HG02610 (cell line): Measurements from ENCODE around the gene LIN7A.
A peak's percentile ranks its signal among the peaks of the same experiment; 100 is the strongest.

Source experiments
- ATAC-seq: cut with Tn5 transposase; IDR thresholded peaks from one replicate; pipeline ENCODE4 v1.9.1; 2021; ENCODE audit warnings: mild to moderate bottlenecking, moderate library complexity; ENCODE audit not compliant: unreplicated experiment

The LIN7A gene

DNA sequence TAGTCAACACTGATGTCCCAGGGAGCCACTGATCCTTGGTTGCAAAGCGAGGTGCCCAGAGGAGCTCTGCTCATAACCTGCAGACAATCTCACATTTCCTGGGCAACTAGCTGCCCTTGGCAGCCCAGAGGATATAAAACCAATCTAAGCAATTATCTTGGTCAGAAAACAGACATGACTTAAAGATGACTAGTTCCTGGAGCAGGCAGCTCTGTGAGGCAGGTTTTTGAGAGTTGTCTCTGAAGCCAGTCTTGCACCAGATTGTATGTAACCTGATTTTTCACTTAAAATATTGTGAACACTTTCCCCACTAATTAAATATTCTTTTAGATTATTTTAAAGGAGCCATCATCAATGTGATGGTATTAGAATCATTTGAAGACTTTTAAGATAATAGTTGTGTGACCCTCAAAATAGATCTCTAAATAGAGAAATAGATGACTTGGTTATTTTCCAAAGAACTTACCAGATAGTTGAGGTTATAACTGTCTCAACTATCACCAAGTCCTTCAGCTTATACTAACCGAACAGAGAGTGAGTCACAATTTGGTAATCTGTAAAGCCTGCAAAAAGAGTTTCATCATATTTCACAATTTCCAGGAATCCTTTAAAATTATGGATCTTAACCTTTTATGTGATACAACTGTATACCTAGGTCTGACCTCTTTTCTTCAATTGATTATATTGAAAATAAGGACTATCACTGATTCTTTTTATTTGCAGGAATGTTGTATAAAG, 75.9 kb downstream of the LIN7A start:
- ATAC-seq, result no peak

DNA sequence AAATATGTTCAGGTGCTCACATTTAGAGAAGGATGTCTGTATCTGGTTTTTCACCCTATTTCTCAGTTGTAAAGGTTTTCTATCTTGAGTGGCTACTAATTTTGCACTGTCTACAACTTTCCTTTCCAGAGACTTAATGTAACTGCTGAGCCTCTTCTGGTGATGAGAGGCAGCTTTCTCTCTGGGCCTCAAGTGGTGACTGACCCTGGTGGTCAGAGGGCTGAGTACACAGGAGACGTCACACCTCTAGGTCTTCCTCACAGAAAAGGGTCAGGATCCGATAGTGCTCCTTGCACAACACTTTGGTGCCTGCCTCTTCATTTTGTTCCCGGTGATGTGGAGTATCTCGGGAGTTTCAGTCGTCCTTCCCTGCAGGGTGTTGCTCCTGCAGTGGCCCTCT, 76.8 kb downstream of the LIN7A start:
- no peak for ATAC-seq

DNA sequence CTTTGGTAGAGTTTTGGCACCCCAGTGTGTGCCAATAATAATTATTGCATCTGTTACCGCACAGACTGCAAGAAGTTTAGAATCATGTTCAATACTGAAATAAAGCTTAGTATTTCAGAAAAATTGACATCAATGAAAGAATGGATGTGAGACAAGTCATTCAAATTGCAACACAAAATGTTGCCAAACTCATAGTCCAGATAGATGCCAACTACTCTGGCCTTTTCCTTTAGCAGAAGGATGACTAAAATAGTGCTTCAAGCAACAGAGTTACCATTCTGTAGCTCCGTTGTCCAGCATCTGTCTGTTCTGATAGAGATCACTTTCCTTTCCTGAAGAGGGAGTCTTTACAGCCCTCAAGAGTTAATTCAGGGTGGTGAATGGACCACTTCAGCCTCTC, 77.5 kb downstream of the LIN7A start:
- ATAC-seq, result no peak

DNA sequence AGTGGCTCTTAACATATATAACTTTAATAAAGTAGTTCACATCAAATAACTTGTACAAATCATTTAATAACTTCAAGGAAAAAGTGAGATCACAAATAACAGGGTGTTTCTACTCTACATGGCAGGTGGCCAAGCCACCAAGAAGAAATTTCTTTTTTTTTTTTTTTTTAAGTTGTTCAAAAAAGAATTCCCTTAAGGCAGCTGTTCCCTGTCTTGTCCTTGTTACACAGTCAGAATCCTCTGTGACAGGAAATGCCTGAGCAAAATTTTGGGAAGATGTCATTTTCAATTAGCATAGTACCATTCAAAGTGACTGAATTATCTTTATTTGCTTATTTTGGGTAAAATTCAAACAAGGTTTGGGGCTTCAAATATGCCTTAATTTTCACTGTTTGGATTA, 79.4 kb downstream of the LIN7A start:
- no peak for ATAC-seq

DNA sequence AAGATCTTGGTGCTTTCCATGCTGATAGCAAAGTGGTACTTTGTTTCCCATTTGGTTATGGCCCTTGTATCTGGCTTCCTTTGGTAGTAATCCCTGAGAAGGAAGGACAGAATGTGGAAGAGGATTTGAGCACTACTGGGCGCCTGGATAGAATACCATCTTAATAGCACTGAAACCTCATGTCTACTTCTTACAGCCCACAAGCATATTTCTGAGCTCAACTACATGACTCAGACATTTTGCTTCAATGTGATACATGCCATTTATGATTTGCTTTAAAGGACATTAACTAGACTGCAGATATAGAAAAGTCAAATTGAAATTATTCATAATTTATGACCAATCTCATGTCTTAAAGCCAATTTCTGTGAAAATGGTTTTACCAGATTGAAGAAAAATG, 80.4 kb downstream of the LIN7A start:
- no peak for ATAC-seq

DNA sequence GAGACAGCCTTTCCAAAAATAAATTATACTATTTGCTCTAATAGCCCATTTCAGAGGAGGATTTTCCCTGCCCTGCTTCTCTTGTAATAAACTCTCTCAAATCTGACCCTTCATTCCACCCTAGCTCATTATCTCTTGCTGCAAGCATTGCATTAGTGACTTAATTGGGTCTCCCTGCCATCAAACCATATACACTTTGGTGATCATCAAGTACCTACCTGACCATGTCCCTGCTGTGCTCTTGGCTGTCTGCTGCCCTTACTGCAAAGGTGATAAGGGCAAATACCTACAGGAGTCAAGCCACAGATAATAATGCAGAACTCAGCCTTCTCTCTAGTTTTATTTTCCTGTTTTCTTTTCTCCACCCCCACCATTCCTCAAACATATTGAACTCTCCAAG, 88.4 kb downstream of the LIN7A start:
- ATAC-seq, result no peak

DNA sequence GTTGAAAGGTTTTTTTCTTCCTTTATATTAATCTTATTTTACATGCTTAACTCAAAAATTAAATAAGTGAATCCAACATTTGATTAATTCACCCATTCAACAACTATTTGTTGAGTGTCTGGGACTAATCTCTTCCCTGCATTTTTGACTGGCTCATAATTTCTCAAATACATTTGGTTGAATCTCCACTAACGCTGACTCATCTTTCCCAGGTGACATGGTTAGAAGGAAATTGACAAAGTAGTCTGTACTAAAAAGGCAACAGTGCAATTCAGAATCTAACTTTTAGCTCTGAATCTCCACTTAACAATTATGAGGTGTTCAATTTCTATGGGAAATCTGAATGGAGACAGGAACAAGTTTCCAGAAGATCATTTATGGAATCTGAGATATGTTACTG, 88.9 kb downstream of the LIN7A start:
- no peak for ATAC-seq

DNA sequence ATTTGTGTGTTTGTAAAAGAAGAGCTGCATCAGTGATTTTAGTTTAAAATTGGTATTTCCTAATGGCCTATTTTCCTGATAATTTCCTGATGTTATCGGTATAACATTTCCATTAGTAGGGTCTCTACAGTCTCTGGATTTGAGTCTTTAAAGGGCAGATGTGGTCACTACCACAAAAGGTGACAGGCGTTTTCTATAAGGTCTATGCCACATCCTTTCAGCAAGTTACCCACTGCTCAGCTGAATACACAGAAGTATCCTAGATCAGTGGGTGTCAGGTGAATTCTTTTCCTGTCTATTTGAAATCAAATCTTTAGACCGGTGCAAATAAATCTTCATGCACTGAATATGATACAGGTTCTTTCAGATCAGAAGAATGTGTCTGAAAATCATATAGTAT, 90.2 kb downstream of the LIN7A start:
- no peak for ATAC-seq

DNA sequence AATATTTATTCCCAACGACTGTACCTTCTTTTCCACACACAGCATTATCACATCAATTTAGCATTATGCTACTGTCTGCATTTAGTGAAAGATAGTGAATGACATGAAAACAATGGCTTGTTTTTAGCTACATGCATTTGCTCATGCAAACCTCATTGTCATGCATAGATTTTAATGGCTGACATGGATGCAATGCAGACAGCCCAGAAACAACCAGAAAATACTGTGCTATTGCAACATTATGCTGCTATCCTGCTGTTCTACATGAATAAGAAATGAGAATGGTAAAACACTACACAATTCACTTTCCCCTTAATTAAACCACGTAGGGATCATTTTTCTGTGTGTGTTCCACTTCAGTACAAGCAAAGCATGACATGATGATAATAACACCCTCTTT, 90.8 kb downstream of the LIN7A start:
- ATAC-seq, result no peak

DNA sequence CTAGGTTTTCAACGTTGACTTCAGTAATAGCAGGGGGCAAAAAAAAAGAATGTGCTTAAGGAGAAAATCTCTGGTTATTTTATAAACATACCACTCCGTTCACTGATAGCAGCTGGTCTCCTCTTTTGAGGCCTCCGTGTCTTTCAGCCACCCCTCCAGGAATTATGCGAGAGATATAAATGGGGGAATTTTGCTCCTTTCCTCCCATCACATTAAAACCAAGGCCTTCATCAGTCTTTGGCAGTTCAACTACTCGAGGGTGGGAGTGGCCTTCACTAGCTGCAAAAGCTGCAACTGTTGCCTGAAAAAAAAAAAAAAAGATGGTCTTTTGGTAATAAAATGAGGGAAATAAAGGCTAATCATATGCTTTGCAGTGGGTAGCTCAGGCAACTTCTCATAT, 92.1 kb downstream of the LIN7A start:
- no peak for ATAC-seq

DNA sequence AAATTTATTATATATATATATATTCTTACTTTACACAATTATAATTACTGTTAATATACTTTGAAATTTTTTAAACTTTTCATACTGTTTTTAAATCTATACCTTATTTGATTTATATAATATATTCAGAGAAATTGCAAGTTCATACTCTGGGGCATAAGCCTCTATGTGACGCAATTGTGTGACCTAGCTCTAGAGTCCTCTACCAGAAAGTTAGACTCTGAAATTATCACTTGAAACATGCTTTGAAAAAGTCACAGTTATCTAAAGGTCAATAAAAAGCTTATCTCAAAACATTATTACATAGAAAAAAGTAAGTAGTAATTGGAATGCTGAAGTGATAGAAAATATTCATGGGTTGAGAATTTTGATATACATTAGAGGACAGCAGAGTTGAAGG, 93.8 kb downstream of the LIN7A start:
- ATAC-seq, result no peak

DNA sequence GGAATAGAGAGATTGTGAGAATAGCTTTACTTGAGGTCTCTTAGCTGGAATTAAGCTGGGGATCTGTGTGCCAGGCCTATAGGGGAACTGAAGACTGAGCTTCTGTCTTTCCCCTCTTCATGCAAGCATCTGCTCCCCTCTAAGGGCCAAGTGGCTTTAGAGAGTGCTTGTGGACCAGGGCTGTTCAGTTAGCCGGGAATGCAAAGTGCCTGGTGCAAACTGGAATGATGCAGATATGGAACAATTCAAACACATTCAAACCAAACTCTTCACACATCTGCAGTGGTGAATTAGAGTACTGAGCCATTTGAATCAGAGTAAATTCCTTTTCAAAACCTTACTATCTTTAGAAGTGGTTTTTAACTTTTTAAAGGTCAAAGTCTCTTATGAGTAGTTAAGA, 99.0 kb downstream of the LIN7A start:
- peak; percentile 54 for ATAC-seq

DNA sequence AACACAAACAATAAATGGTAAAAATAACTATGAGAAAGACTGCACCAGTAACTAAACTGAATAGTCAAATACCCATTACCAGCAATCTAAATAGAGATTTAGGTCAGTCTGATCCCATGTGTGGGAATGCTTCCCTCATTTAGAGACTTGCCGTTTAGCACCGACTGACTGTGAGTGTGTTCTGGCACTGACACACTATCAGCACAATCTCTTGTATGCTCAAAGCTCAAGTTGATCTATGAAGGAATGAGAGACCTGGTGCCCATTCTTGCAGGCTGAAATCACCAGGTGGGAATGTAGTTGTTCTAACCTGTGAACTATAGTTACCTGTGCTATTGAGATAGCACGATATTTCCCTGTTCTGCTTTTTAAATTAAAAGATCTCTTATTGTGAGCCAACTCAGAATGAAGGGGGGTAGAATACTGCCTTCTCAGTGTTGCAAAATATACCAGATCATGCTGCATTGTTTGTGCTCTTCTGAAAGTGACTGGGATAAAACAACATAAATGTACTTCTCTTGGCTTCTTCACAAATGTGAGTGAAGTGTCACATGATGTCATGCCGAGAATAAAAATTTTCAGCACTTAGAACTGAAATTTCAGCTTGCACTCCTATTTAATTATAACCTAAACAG, 99.6 kb downstream of the LIN7A start:
- ATAC-seq, result peak; percentile 10

DNA sequence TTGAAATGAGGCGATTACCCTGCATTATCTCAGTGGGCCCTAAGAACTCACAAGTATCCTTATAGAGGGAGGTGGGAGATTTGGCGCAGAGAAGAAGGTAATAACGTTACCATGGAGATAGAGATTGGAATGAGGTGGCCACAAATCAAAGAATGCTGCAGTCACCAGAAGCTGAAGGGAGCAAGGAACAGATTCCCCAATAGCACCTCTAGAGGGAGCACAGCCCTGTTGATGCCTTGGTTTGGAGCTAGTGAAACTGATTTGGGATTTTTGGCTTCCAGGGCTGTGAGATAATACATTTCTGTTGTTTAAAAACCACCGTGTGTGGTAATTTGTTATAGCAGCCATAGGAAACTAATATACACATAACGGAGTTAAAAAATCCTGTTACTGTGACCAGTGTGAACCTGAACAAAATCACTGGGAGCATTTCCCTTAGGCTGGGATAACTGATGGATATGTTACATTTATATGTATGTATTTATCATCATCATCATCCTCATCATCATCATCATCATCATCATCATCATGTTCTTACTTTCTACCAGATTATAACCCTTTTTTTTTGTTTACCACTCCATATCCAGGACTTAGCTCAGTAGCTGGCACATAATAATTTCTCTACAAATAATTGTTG, 100.3 kb downstream of the LIN7A start:
- peak; percentile 61 for ATAC-seq

DNA sequence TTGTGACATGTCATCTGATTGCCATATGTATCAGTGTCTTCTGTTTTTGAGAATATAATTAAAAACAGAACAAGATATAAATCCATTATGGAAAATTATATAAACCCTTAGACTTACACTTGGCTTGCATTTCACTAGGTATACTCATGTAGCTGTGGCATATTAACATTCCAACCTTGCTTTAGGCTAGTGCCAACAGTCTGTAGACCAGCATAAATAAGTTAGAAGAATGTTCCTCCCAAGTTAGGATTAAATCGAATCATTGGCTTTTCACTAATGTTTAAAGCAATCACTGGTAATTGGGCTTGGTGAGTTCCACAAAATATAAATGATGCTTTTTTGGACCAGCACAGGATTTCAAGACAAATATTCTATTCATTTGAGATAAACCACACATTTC, 103.0 kb downstream of the LIN7A start:
- no peak for ATAC-seq

DNA sequence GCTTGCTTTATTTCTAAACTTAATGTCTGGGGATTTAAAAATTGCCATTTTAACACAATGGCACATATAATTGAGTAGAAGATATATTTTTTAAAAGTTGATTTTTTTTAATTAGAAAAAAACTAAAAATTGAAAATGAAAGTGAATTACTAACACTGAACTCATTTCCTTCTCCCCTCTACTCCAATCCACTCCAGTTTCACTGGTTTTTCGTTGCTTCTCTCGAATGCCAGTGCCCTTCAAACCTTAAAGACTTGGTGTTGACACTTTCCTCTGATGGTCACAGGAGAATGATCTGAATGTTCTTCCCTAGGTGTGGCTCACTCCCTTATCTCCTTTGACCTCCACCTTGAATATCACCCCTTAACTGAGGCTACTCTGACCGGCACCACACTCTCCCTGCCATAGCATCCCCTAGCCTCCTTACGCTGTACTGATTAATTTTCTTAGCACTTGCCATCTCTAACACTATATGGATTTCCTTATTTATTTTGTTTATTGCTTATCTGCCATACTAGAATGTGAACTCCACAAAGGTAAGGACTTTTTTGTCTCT, 107.1 kb downstream of the LIN7A start:
- ATAC-seq, result no peak

DNA sequence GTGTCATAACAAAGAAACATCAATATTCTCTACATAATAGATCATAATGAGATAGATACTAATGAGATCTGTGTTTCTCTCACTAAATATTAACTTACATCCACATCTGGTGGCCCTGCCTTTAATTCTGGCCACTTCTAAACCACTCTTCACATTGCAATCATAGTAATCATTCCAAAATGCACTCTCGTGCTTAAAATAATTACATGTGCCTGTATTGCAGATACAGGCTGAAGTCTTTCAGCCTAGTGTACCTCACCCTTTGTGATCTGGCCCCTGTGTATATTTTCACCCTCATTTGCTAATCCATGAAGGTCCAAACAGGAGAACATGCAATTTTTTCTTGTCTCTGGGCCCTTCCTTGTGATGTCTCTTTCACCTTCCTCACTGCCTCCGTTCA, 108.0 kb downstream of the LIN7A start:
- ATAC-seq, result no peak

DNA sequence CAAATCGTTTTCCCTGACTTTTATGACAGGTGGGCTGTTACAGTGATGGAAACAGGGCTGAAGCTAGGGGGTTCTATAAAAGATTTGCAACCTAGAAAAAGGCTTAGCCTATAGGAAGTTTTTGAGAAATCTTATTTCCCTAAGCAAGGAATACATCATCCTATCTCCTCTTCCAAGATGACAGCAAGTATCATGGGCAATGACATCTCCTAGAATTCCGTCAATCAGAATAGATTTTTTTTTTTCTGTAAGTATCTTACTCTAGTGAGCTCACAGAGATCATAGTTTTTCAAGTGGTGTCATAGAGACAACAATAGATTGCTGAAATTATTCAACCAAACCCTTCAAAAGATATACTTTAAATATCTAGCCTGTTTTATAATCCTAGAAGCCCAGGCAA, 112.2 kb downstream of the LIN7A start:
- no peak for ATAC-seq

DNA sequence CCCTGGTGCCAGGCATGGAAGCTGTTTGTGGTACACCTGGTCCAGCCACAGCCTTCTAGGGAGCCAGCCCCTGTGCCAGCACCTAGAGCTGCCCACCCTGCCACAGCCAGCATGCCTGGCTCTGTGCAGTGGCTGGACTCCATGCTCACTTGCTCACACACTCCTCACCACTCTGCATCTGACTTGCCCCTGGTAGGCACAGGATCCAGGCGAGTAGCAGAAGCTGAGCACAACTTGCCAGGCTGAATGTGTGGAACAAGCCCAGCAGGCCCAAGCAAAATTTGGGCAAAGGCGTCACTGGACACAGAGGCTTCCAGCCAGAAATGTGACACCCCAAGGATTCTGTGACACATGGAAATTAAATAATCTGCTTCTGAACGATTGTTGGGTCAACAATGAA, 114.3 kb downstream of the LIN7A start:
- ATAC-seq, result no peak

DNA sequence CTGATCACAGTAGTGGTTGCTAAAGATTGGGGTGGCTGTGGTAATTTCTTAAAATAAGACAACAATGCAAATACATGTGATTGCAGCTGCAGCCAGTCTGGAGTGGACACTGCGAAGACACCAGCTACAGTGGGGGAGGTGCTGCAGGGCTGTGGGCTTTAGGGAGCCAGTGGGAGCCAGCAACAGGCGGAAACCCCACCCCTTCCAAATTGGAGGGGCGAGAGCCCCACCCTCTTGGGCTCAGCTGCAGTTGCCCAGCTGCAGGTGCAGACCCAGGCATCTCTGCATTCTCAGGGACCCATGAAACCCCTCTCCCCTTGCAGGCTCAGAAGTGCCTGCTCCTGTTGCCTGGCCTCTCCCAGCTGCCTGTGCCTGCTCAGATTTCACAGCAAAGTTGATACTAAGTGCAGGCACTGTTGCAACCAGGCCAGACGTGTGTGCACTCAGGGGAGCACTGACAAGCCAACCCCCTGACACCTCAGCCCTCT, 116.2 kb downstream of the LIN7A start:
- peak; percentile 41 for ATAC-seq

DNA sequence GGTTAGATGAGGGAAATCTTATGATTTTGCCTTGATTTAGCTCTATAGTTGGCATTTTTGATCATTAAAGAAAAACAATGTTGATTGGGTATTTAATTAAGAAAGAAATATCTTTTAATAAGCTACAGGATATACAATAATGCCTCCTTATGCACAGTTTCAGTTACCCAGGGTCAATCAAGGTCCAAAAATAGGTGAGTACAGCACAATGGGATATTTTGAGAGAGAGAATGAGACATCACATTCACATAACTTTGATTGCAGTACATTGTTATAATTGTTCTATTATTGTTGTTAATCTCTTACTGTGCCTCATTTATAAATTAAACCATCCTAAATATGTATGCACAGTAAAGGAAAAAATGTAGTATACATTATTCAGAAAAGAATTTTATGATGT, 118.9 kb downstream of the LIN7A start:
- ATAC-seq, result no peak

DNA sequence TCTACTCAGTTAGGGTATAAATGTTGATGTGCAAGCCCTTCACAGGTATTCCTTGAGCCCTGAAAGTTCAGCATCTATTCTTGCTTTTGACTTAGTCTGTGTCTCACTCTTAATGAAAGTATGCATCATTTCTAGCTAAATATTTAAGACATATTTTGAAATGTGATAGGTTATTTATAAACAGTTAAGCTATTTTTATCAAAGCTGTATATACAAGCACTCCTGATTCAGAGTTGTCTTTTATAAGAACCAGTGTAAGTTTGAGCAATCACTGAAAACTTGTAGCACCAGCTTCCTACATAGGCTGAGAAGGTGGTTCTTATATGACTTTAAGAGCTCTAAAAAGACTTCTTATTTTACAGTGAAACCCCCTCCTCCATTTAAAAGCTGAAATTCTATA, 122.4 kb downstream of the LIN7A start:
- ATAC-seq, result no peak
